CD4-positive, alpha-beta T cell treated with Interleukin-6 for 4 hours (primary cell): Measurements from ENCODE around the gene SLC6A4.
"Not testable (repeated sequence)": the region's sequence is repeated elsewhere in the genome, so short reads cannot be mapped to it uniquely, and the experiment has no call there.

Experiments used
- DNase-seq: peaks from one replicate; pipeline ENCODE4 v3.0.0-alpha.2; 2020; ENCODE audit warnings: mixed read lengths

Gene SLC6A4

DNA sequence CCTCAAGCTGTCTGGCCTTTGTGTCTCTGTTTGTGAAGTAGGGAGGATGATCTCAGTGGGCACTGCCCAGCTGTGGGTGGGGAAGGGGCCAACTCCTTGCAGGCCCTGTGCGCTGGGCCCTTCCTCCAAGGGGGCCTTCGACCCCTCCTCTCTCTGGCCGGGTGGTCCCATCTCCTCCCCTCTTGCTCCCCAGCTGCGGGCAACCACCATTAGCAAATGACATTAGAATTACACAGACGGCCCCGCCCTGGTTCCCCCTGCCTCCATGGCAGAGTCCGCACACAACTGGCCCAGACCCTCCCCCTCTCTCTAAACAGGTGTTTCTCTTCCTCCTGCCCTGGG is 2.5 kb upstream of the SLC6A4 start:
- no peak for DNase-seq

DNA sequence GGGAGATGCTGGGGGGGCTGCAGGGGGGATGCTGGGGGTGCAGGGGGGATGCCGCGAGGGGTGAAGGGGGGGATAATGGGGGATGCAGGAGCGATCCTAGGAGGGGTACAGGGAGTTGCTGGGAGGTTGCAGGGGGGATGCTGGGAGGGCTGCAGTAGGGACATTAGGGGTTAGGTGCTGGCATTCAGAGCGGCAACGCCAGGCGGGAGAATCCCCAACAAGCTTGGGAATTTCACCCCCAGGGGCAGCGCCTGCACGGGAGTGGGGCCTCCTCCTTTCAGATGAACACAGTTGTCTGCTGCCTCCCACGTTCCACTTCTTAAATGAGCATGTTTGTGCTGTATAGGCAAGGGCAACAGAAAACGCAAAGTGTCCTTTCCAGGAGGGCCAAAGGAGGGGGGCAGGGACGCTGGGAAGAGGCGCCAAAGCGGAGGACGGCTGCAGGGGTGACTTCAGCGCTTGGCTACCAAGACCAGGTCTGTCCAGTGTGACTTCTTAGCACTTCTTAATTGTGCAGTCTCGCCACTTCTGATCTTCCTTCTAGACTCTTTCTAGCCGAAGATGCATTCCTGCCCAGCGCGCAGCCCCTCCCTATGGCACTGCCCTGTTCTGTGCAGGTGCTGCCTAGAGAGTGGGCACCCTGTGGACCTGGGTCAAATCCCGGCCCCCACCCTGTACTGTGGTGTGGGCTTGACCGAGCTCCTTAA is 2.0 kb upstream of the SLC6A4 start:
- no peak for DNase-seq

DNA sequence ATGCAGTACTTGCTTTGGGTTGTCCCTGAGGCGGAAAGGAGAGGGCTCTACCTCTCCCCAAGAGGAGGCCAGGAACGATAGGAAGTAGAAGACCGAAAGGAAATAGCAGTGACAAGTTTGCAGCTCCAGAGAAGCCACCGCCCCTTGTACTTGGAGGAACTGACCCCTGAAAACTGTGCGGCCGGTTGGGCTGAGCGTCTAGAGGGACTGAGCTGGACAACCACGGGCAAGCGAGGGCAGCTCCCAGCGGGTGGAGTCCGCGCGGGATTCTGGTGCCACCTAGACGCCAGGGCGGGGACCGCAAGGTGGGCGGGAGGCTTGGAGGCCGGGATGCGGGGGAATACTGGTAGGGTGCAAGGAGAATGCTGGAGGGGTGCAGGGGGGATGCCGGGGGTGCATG is 1.3 kb upstream of the SLC6A4 start:
- no peak for DNase-seq

DNA sequence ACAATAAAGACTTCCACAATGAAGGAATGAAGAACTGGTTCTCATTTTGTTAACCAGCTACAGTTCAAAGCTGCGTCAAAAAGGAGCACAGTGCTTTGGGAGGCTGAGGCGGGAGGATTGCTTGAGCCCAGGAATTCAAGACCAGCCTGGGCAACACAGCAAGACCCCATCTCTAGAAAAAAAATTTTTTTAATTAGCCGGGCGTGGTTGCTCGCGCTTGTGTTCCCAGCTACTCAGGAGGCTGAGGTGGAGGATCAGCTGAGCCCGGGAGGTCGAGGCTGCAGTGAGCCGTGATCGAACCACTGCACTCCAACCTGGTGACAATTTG is 764 bp upstream of the SLC6A4 start:
- no peak for DNase-seq

DNA sequence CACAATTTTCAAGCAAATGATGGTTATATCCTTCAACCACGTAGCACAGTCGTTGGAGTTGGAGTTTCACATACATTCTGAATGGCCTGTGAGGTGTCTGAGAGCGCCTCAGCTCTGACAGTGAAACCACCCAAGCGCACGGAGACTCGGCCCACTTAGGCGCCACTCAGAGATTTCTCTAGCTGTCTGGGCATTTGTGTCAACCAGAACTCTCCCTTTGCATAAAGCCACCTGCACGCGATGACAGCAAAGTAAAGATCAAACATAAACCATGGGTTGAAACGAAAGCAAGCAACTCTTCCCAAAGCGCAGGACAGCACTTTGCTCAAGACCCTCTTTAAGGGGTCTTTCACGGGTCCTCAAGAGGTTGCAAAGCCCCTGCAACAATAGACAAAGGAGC is 533 bp downstream of the SLC6A4 start:
- no peak for DNase-seq

DNA sequence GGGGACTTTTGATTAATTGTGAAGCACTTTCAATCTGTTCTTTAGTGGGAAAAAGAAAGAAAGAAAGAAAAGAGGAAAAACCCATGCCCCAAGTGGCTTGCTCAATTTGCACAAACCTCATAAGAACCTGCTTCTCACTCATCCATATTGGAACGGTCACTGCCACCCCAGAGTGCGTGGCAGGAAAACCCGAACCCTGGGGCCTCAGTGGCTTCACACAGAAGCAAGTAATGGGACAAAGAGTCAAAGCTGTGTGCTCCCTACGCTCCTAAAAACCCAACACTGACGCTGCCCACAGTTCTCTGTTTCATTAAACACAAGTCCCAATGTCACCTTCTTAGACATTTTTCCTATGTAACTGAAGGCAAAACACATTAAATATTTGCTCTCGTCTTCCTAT is 1.2 kb downstream of the SLC6A4 start:
- no peak for DNase-seq

DNA sequence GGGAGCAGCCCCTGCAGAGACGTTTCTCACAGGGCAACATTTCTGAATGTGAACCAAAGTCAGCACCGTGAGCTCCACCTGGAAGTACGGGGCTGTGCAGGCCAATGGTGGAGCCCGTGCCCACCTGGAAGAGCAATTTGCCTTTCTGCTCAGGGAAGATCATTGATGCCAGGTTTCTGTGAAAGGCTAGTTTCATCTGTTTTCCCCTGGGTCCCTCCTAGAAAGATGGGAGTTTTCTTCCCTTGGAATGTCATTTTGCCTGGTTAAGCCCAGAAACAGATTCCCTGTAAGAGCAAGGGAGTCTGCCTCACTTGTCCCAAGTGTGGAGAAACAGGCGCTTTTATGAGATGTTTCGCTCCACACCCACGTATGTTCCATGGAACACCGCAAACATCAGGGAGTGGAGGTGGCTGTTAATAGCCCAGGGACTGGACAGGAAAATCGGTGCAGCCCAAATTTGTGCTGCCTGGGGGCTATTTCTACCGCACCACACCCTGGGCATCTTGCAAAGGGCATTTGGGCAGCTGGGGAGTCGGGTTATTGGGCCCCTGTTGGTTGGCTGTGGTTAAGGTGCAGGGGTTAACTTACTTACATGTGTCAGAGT is 2.6 kb downstream of the SLC6A4 start:
- no peak for DNase-seq

DNA sequence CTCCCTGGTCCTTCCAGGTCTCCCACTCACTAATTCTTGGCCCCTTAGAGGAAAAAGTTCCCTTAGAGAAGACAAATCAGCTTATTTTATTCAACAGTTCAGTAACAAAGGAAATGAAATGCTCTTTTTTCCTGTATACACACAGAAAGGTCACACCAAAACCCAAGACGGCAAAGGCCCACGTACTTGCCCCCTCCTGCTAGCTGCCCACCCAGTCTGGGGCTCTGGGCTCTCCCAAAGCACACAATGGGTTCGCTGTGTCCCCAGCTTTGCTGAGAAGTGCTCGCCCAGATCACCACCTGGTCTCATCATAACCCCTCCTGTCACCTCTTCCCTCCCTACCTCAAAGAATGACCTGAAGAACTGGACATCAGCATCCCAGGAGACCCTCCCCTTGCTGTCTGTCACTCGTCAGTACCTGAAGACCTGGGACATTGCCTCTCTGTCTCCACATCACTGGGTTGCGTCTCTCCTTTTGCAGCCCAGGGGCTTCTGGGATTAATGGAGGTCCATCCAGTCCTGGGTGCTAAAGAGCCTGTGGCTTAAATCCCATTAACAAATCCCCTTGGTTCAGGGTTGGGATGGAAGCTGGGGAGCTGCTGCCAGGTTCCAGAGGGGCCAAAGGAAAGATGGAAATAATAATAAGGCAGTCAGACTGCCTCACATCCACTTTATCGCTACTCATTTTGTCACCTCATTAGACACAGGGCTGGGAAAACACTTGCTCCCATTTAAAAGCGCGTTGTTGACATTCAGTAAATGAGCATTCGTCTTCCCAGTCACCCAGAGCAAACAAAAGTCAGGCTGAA is 3.3 kb downstream of the SLC6A4 start:
- DNase-seq: no peak

DNA sequence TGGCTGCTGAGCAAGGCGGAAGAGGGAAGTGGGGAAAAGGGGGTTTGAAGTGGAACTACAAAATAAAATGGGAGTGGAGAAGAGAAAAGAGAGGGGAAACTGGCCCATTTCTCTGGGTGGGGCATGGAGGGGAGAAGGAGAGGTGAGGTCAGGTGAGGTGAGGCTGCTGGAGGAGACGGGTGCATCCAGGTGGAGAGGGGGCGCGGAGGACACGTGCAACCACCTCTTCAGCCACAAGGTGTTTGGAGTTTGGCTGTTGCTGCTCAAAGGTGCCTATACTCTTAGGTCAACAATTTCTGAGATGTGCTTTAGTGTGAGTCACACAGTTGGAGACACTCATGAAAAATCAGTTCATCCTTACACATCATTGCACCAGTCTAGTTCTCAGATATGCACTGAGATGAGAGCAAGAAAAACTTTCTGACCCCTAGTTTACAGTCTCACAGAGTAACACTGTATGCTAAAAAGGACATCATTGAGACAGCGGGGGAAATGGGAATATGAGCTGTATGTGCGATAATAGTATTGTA is 4.8 kb downstream of the SLC6A4 start:
- no peak for DNase-seq

DNA sequence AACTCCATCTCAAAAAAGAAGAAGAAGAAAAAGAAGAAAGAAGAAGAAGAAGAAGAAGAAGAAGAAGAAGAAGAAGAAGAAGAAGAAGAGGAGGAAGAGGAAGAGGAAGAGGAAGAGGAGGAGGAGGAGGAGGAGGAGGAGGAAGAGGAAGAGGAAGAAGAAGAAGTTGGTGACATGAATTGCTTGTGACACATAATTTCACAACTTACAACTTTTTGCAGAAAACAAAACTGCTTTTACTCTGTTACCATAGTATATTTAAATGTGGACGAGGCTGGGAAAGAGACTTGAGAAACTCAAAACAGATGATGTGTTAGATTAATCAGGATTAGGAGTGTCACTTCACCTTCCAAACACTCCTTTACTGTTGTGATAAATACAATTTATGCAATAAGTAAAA is 5.5 kb downstream of the SLC6A4 start:
- DNase-seq: not testable (repeated sequence)

DNA sequence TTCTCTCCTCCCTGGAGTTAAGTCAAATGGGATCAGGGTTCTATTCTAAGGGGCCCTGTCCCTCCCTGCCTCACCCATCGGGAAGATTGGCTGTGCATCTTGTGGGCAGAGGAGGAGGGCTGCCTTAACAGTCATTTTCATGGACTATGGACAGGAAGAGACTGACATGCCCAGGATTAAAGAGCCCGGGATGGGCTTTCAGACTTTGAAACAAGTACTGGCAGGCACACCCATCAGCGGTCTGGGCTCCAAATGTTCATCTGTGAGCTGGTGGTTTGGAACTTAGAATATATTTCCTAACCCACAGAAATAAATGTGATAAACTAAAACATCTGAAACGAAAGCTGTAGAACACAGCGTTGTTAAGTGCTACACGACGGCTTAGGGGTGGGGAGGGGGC is 6.5 kb downstream of the SLC6A4 start:
- no peak for DNase-seq

DNA sequence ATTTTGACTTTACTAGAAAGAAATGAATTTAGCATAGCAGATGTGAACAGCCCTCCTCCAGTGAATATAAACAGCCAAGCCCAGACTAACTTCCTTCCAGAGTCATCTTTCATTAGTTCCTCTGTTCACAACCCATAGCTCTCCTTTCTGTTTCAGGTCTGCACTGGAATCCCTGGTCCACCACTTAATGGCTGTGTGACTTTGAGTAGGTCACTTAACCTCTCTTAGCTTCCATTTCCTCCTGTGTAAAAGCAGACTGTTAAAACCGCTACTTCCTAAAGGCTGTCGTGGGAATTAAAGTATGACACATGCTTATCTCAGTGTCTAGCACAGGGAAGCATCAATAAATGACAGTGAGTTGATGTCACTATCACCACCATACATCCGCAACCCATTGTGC is 7.5 kb downstream of the SLC6A4 start:
- DNase-seq: no peak

DNA sequence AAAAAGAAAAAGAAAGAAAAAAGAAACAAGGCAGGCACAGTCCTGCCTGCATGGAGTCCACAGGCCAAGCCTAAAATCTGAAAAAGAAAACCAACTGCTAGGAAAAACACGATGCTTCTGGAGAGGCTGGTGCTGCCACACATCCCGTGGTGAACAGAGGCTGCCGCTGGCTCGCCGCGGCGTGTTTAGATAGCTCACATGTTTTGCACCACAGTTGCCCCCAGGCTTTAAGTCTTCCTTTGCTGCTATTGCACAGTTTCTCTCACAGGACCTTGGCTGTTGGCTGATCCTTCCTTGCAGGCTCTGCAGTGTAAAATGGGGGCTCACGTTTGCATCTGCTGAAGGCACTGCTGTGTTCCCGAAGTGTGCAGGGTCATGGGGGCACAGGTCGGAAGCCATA is 8.6 kb downstream of the SLC6A4 start:
- no peak for DNase-seq

DNA sequence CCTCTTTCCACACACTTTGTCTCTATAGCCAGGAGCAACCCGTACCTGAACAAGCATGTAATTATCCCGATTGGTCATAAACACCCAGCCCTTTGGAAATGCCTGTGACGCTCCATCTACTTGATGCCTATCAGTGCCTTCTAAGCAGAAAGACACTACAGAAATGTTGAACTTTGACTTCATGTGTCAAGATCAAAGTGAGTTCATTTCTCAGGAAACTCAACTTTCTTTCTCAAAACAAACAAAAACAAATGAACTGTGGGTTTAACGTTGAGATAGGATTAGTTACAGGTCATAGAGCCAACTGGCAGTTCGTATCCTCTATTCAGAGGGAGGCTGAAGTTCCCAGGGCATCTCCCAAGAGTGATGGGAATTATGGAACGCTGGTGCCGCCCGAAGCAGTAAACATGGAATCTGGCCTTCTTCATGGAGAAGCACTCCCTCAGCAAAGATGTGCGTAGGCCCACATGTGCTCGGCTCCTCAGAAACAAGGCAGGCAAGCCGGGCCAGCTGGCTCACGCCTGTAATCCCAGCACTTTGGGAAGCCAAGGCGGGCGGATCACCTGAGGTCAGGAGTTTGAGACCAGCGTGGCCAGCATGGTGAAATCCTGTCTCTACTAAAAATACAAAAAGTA is 9.5 kb downstream of the SLC6A4 start:
- no peak for DNase-seq

DNA sequence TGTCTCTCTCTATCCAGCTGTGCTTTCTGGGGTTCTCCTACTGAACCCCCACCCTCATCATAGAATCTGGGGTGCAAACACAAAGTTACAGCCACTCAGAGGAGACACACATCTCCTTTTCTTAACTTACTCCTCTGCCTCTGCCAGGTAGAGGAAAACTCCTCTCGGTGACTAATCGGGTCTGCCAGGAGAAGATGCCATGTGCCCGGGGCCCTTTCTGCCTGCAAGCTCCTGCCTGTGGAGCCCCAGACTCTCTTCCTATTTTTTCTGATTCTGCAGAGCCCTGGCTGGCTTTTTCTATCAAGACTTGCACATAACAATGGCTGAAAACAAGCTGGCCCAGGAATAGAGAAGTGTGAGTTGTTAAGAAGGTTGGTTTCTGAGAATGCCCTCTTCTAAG is 10.4 kb downstream of the SLC6A4 start:
- DNase-seq: no peak

DNA sequence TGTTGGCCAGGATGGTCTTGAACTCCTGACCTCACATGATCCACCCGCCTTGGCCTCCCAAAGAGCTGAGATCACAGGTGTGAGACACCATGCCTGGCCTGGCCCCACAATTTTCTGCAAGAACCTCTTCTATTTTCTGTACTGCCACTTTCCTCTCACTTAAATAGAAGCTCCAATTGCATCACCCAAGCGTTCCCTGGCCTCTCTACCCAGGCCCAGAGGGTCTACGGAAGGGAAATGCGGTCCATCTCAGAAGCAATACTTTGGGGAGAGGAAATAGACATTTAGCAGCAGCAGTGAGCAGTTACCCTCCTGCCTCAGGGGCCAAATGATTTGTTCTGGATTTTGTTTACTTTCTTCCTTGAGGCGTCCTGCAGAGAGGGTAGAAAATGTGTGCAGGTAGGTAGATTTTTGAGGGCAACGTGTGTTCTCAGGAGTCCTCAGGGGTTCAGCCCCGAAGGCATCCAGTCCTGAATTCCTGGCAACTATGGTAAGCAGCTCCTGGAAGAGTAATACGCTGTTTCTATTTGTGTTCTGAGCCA is 11.0 kb downstream of the SLC6A4 start:
- no peak for DNase-seq

DNA sequence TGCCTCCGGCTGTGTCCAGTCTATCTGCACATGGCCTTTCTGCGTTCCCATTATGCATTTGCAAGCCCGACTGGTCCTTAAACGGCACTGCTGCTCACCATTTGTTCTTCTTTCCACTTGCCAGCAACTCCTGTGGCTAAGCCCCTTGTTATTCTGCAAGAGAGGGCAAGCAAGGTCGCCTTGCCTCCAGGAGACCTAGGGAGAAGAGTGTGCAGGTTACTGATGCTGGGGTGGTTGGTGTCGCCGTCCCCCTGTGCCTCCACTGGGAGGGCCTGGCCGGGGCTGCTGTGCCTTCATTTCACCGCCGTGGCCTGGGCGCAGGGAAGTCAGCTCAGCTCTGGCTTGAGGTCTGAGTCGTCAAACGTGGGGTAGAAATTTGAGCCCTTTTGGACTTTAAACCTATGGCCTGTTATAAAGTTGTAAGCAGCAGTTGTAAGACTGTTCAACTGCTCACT is 12.7 kb downstream of the SLC6A4 start:
- DNase-seq: no peak

DNA sequence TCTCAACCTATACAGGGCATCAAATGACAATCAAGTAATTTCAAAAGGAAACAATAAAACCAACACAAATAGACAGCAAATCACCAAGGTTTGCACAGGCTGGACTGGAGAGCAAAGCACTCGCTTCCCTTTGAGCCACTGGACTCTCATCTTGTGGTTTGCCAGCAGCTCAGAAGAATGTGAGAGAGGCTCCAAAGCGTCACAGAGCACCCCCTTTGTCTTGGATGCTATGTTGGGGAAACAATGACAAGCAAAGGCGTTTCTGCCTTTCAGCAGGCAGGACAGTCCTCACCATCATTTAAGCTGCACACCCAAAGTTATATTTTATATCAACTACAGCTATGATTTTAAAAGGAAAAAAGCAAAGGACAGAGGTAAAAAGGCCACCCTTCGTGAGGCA is 13.2 kb downstream of the SLC6A4 start:
- no peak for DNase-seq

DNA sequence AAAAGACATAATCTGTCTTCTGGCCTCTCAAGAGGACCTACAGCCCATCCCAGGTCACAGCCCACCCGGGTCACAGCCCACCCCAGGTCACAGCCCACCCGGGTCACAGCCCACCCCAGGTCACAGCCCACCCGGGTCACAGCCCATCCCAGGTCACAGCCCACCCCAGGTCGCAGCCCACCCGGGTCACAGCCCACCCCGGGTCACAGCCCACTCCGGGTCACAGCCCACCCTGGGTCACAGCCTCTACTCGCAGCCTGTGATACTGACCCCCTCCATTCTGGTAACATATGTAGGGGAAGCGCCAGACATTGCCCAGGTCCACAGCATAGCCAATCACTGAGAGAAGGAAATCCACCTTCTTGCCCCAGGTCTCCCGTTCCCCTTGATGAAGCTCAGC is 14.2 kb downstream of the SLC6A4 start:
- DNase-seq: no peak

DNA sequence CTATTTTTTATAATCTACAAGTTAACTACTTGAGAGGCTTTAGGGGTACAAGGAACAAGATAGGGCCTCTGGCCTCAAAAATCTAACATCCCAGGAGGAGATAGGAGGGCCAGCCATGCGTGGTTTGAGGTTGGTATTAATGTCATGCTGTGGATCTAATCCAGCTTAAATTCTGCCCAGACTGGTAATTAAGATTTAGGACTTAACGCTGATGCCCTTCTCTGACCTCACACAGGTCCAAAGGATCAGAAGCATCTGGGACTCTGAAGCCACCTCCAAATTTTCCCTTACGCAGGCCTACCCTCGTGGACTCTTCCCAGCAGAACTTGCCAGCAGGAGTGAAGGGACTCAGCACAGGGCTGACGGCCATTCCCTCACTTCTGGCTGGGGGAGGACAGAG is 15.1 kb downstream of the SLC6A4 start:
- no peak for DNase-seq

DNA sequence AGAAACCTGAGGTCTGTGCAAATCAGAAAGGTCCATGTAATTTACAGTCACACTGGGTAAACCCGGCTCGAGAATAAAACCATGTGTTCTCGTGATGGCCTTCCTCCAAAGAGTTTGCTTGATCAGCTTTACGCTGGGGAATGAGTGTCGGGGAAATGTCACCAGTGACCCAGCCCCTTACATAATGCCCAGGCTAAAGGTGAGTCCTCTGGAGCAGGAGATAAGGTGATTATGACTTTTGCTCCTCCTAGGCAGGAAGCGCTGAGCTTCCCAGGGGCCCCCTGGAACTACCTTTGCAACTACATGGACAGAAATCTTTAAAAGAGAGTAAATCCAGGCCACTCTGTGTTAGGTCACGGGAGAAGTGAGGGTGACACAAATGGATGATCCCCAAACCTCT is 15.7 kb downstream of the SLC6A4 start:
- no peak for DNase-seq

DNA sequence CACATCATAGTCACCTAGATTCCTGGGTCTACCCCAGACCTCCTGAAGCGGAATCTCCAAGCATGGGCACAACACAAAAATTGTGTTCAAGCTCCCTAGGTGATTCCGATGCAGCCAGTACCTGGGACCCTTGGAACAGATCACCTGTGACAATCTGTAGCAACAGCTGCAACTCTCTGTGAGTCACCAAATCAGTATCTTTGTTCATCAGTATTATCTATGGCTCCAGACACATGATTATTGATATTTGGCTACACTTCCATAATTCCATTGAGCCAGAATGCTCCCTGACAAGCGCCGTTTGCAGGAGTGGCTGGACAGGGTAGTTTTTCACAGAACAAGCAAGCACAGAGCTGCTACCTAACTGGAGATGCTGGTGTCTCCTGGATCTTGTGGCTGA is 16.2 kb downstream of the SLC6A4 start:
- DNase-seq: no peak

DNA sequence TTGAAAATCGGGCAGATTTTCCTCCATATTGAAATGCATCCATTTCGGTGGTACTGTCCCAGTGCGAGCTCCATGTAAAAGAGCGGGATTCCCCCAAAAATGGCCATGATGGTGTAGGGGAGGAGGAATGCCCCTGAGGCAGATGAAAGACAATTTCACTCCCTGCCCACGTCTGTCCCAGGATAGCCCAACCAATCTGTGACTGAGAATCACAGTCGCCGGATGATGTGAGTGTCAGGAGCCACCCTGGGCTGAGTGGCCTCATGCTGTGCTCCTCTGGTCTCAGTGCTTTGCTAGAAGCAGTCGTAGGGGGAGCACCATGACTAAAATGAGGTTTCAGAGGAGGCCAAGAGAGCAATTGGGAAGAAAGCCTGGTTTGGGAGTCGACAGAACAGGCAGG is 16.7 kb downstream of the SLC6A4 start:
- no peak for DNase-seq
